Mucosa of descending colon (tissue), 3 donors: Measurements from ENCODE around the gene FAAP100. TPM values are rescaled to one million over a fixed set of nuclear protein-coding genes. Genes with fewer than 3 reads are reported as not detected.
"Not testable (repeated sequence)": the region's sequence is repeated elsewhere in the genome, so short reads cannot be mapped to it uniquely, and the experiment has no call there.

Source experiments
- ATAC-seq: fragments of 200-7000 bp; cut with Tn5 transposase; one replicate; pipeline ENCODE4 v1.9.1; 2020; ENCODE audit warnings: mild to moderate bottlenecking, moderate library complexity
- DNase-seq, 3 donors: peaks; one replicate each; pipeline ENCODE4 v3.0.0-alpha.2; 2020
- H3K36me3 ChIP-seq: fragments of 200-600 bp; one replicate; pipeline ENCODE4 v1.8.0; 2021; ENCODE audit warnings: low read depth, mild to moderate bottlenecking
- H3K4me1 ChIP-seq: fragments of 200-600 bp; one replicate; pipeline ENCODE4 v1.8.0; 2021; ENCODE audit warnings: low read depth, mild to moderate bottlenecking
- H3K4me3 ChIP-seq: fragments of 200-600 bp; one replicate; pipeline ENCODE4 v1.8.0; 2021; ENCODE audit warnings: mild to moderate bottlenecking
- H3K9me3 ChIP-seq: fragments of 200-600 bp; one replicate; pipeline ENCODE4 v1.8.0; 2021; ENCODE audit warnings: mild to moderate bottlenecking
- CTCF ChIP-seq: fragments of 200-600 bp; IDR thresholded peaks from one replicate; pipeline ENCODE4 v1.8.0; 2022; ENCODE audit warnings: antibody characterized with exemption, mild to moderate bottlenecking
- intact Hi-C, 2 donors: fragments of 100-400 bp; cut with DNase I in 1 of 2; cut with micrococcal nuclease in 1 of 2; formaldehyde crosslinking; loops; one replicate each; pipeline versions ENCODE4 v1.11.0 to v1.11.1; 2022; cut with DNase I, micrococcal nuclease
- total RNA-seq, 3 donors: library from RNA; stranded (reverse); fragmentation: NEBNext Ultra II Directional in 2 of 3; extraction: Animal tissue kit (Norgen Biotek cat#: 25700) in 2 of 3; gene quantifications; one replicate each; pipeline versions ENCODE4 v1.2.1 to v1.2.4, GENCODE V29; 2021 to 2023
- donor health status: DM: no; HTN: no; CAD: no; lungs with moderate emphysema.
- donor health status: DM: no; HTN: no; CAD: no.
- donor health status: DM: no; HTN: yes; CAD: no.

Gene FAAP100
- total RNA-seq, 3 donors from 2014 or later = 23.2 to 28.9 (median 25.0) TPM

GRCh38 chr17:81591971-81592370, 39.8 kb upstream of the FAAP100 start:
- intact Hi-C loops = no loop called here
- Histone ChIP-seq H3K4me1 (no peaks in the 10 kb centered on the region), H3K36me3 (peaks cover 23% of the 10 kb centered on the region), H3K9me3 (no peaks in the 10 kb centered on the region), H3K4me3 (no peak overlapping the region)
- ATAC-seq (no peak), DNase-seq (no peak)
- TF ChIP-seq CTCF = no peak

GRCh38 chr17:81590121-81590520, 38.0 kb upstream of the FAAP100 start:
- no peak for TF ChIP-seq CTCF
- Histone ChIP-seq H3K9me3 (no peaks in the 10 kb centered on the region), H3K4me1 (no peaks in the 10 kb centered on the region), H3K36me3 (peaks cover 23% of the 10 kb centered on the region), H3K4me3 (no peak overlapping the region)
- DNase-seq = no peak
- intact Hi-C loops = no loop called here
- no peak for ATAC-seq

GRCh38 chr17:81589612-81590011, 37.5 kb upstream of the FAAP100 start:
- Histone ChIP-seq H3K4me3 (no peak overlapping the region), H3K4me1 (no peaks in the 10 kb centered on the region), H3K36me3 (peaks cover 23% of the 10 kb centered on the region), H3K9me3 (no peaks in the 10 kb centered on the region)
- ATAC-seq (no peak), DNase-seq (no peak)
- TF ChIP-seq CTCF = no peak
- intact Hi-C loops = no loop called here

- H3K36me3 ChIP-seq = peaks cover 19% of the 10 kb centered on the region
- ATAC-seq (no peak), DNase-seq (no peak)
- H3K9me3 ChIP-seq = no peaks in the 10 kb centered on the region
- TF ChIP-seq CTCF = no peak
- no peak overlapping the region for H3K4me3 ChIP-seq
- intact Hi-C loops = no loop called here
- no peaks in the 10 kb centered on the region for H3K4me1 ChIP-seq
These were observed 33.9 kb upstream of the FAAP100 start for GRCh38 chr17:81586096-81586495.

GRCh38 chr17:81584771-81585170, 32.6 kb upstream of the FAAP100 start:
- DNase-seq, H3K36me3 ChIP-seq, H3K4me3 ChIP-seq, intact Hi-C loops, ATAC-seq, H3K9me3 ChIP-seq, H3K4me1 ChIP-seq: not testable (repeated sequence)

GRCh38 chr17:81583589-81584342, 31.6 kb upstream of the FAAP100 start:
- no peak overlapping the region for H3K4me3 ChIP-seq
- intact Hi-C loops = no loop called here
- no peaks in the 10 kb centered on the region for H3K4me1 ChIP-seq
- DNase-seq (no peak), ATAC-seq (no peak)
- peaks cover 7% of the 10 kb centered on the region for H3K36me3 ChIP-seq
- TF ChIP-seq CTCF = no peak
- no peaks in the 10 kb centered on the region for H3K9me3 ChIP-seq
